ENCODE results near the gene MUC5B.

MUC5B gene

GRCh38 chr11:1308743-1309497 is 86.1 kb downstream of the MUC5B start:
- DNase-seq = no peak

GRCh38 chr11:1309498-1310317 is 86.8 kb downstream of the MUC5B start, which contains the start of gene TOLLIP:
Gene TOLLIP (minus strand): TSS chr11:1309632. CDS start chr11:1309498, 134 bp downstream.
- peak; percentile 61 to 99 (median 93) for DNase-seq

- no peak for DNase-seq
These were observed 87.4 kb downstream of the MUC5B start for GRCh38 chr11:1310318-1310687.

GRCh38 chr11:1310772-1311468 is 88.1 kb downstream of the MUC5B start:
- DNase-seq = no peak
